OCI-M2 (cell line): Measurements from ENCODE around the gene COL12A1.

ENCODE experiments used
- DNase-seq: peaks from one replicate; lab custom pipeline; 2025; ENCODE audit not compliant: unreplicated experiment; lab: John Stamatoyannopoulos, UW

Gene COL12A1

GRCh38 chr6:75052491-75052890 lies 153.4 kb downstream of the COL12A1 start:
- DNase-seq, result no peak

GRCh38 chr6:75049308-75049707 lies 156.5 kb downstream of the COL12A1 start:
- no peak for DNase-seq

DNA sequence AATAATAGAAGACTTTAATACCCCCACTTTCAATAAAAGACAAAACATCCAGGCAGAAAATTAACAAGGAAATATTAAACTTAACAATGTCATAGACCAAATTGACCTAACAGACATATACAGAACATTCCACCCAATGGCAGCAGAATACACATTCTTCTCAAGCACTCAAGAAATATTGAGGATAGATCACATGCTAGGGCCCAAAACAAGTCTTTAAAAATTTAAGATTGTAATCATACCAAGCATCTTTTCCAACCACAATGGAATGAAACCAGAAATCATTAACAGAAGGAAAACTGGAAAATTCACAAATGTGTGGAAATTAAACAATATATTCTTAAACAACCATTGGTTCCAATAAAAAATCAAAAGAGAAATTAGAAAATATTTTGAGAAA lies 161.0 kb downstream of the COL12A1 start:
- DNase-seq, result no peak

DNA sequence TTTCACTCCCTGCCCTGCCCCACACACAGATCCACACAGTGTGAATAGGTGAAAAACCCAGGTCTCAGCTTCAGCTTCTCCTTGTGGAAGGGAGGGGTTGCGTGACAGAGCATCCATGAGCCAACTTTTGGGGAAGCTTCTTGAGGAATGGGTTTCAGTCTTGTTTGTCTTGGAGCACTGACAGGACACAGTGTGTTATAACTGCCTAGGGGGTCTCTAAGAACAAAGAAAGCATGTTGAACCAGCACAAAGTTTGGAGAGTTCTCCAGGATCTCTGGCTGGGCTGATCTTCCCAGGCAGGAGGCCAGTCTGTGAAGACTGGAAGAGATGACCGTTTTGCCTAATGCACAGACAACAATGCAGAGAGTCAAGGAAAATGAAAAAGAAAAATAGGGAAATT lies 164.5 kb downstream of the COL12A1 start:
- DNase-seq, result no peak
